Pulmonary artery endothelial cell (primary cell): ENCODE measurements around the gene GPR162. TPM values are rescaled to one million over a fixed set of nuclear protein-coding genes. Genes with fewer than 3 reads are reported as not detected.
"Not testable (repeated sequence)": the region's sequence is repeated elsewhere in the genome, so short reads cannot be mapped to it uniquely, and the experiment has no call there.

Experiments
- DNase-seq: peaks from one replicate; pipeline ENCODE4 v3.0.0-alpha.2; 2011; ENCODE audit warnings: low read depth, low spot score
- total RNA-seq: library from RNA; depleted of rRNA; stranded (reverse); fragments of >200 nt; gene quantifications from 2 replicates; pipeline ENCODE4 v1.2.3, GENCODE V29; 2014

GPR162 gene
- total RNA-seq, 1 donor from 2014 or later: 13.5 TPM

GRCh38 chr12:6852651-6853354 is 31.2 kb downstream of the GPR162 start:
- DNase-seq: no peak

- no peak for DNase-seq
Observed at GRCh38 chr12:6853626-6854025, 32.0 kb downstream of the GPR162 start.

- DNase-seq: no peak
Observed at GRCh38 chr12:6854036-6854435, 32.4 kb downstream of the GPR162 start.

GRCh38 chr12:6855322-6855721 is 33.7 kb downstream of the GPR162 start:
- no peak for DNase-seq

- DNase-seq: no peak
Observed at GRCh38 chr12:6858799-6859198, 37.2 kb downstream of the GPR162 start.

- no peak for DNase-seq
Observed at GRCh38 chr12:6860116-6860515, 38.5 kb downstream of the GPR162 start.

- no peak for DNase-seq
Observed at GRCh38 chr12:6860942-6861341, 39.3 kb downstream of the GPR162 start.

- DNase-seq: no peak
Observed at GRCh38 chr12:6861391-6861790, 39.8 kb downstream of the GPR162 start.

GRCh38 chr12:6863033-6863432 is 41.4 kb downstream of the GPR162 start:
- no peak for DNase-seq

- DNase-seq: no peak
Observed at GRCh38 chr12:6863586-6864321, 42.1 kb downstream of the GPR162 start.

GRCh38 chr12:6865307-6865706 is 43.7 kb downstream of the GPR162 start:
- not testable (repeated sequence) for DNase-seq

- no peak for DNase-seq
Observed at GRCh38 chr12:6866163-6866919, 44.7 kb downstream of the GPR162 start.

GRCh38 chr12:6866920-6867412 is 45.3 kb downstream of the GPR162 start:
- no peak for DNase-seq

- DNase-seq: no peak
Observed at GRCh38 chr12:6867413-6868210, 46.0 kb downstream of the GPR162 start, which contains the start of gene TPI1. Gene TPI1, plus strand, starts transcription at chr12:6867531. Its CDS starts 36 bp downstream, at chr12:6867567.

- no peak for DNase-seq
Observed at GRCh38 chr12:6868211-6869048, 46.8 kb downstream of the GPR162 start.

GRCh38 chr12:6869049-6870021 is 47.7 kb downstream of the GPR162 start:
- DNase-seq: no peak

GRCh38 chr12:6870304-6870703 is 48.7 kb downstream of the GPR162 start:
- not testable (repeated sequence) for DNase-seq

- DNase-seq: no peak
Observed at GRCh38 chr12:6871052-6871957, 49.7 kb downstream of the GPR162 start.
